Stomach (tissue), 4 donors: ENCODE data around the gene SLC18B1.

Experiments used
- EP300 ChIP-seq: sonication (generic); formaldehyde crosslinking; IDR thresholded peaks from one replicate; pipeline ENCODE4 v1.6.1; 2017; ENCODE audit warnings: antibody characterized with exemption
- POLR2A ChIP-seq, 4 donors: fragments of 450-650 bp; IDR thresholded peaks; one replicate each; pipeline ENCODE4 v1.6.1; 2016; ENCODE audit warnings: antibody characterized with exemption in 4 of 4, control low read depth in 2 of 4, mild to moderate bottlenecking in 1 of 4, moderate library complexity in 1 of 4
- POLR2AphosphoS5 ChIP-seq, 3 donors: sonication (generic); formaldehyde crosslinking; IDR thresholded peaks; one replicate each; pipeline ENCODE4 v1.6.1; 2016; ENCODE audit warnings: antibody characterized with exemption in 3 of 3
- TF ChIP-seq, protein P1 (sequence below), 7 experiments: fragments of 450-650 bp in 4 of 7; fragments of 200-600 bp in 3 of 7; sonication (generic) in 3 of 7; IDR thresholded peaks; one replicate each; pipeline ENCODE4 v1.5.1; 2016 to 2019; ENCODE audit warnings: antibody characterized with exemption in 7 of 7, control low read depth in 2 of 7, mild to moderate bottlenecking in 1 of 7

- no peak for TF ChIP-seq POLR2AphosphoS5 (IDR thresholded peaks at IDR 0.05)
- TF ChIP-seq, protein P1, sequence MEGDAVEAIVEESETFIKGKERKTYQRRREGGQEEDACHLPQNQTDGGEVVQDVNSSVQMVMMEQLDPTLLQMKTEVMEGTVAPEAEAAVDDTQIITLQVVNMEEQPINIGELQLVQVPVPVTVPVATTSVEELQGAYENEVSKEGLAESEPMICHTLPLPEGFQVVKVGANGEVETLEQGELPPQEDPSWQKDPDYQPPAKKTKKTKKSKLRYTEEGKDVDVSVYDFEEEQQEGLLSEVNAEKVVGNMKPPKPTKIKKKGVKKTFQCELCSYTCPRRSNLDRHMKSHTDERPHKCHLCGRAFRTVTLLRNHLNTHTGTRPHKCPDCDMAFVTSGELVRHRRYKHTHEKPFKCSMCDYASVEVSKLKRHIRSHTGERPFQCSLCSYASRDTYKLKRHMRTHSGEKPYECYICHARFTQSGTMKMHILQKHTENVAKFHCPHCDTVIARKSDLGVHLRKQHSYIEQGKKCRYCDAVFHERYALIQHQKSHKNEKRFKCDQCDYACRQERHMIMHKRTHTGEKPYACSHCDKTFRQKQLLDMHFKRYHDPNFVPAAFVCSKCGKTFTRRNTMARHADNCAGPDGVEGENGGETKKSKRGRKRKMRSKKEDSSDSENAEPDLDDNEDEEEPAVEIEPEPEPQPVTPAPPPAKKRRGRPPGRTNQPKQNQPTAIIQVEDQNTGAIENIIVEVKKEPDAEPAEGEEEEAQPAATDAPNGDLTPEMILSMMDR (IDR thresholded peaks at IDR 0.05) = no peak
- TF ChIP-seq EP300 = no peak
- TF ChIP-seq POLR2A (IDR thresholded peaks at IDR 0.05) = no peak
Observed at GRCh38 chr6:132765560-132765959, 32.9 kb downstream of the SLC18B1 start.
